B cell (primary cell): ENCODE data around the gene DSP. TPM values are rescaled to one million over a fixed set of nuclear protein-coding genes. Genes with fewer than 3 reads are reported as not detected.

Experiments used
- ATAC-seq: fragments of 200-7000 bp; cut with Tn5 transposase; one replicate; pipeline ENCODE4 v1.10.0; 2021; ENCODE audit warnings: low read depth, mild to moderate bottlenecking, moderate number of reproducible peaks, moderate library complexity
- CTCF ChIA-PET: fragments of 350-600 bp; sonication (Branson Sonifier 250); formaldehyde crosslinking; loops from one replicate; lab custom pipeline; 2021; ENCODE audit warnings: antibody characterized with exemption, inconsistent platforms; lab: Charles Lee
- POLR2A ChIA-PET: fragments of 350-600 bp; sonication (Branson Sonifier 250); formaldehyde crosslinking; loops from one replicate; lab custom pipeline; 2021; ENCODE audit warnings: antibody characterized with exemption; lab: Charles Lee
- DNase-seq: peaks from one replicate; pipeline ENCODE4 v3.0.0; 2013
- H2AFZ ChIP-seq: 2 replicates; pipeline ENCODE4 v1.6.1; 2012; ENCODE audit warnings: mild to moderate bottlenecking, low read depth, low read length; ENCODE audit not compliant: insufficient read depth, poor library complexity, severe bottlenecking
- H3K27ac ChIP-seq, 2 donors: 1 replicate in 1 of 2; 2 replicates in 1 of 2; pipeline ENCODE4 v1.5.1; 2012 to 2013; ENCODE audit warnings: low read length in 2 of 2, mild to moderate bottlenecking in 2 of 2, moderate library complexity in 1 of 2
- H3K27me3 ChIP-seq, 4 experiments: fragments of 200-600 bp in 1 of 4; sonication (generic) in 1 of 4; replicated peaks in 1 of 4; 1 replicate in 2 of 4; 2 replicates in 2 of 4; pipeline versions ENCODE4 v1.6.1 to v1.7.0; 2013 to 2016; ENCODE audit warnings: low read length in 3 of 4, mild to moderate bottlenecking in 2 of 4, mixed read lengths in 1 of 4, moderate library complexity in 1 of 4; ENCODE audit not compliant: insufficient read depth in 4 of 4, control insufficient read depth in 3 of 4; ENCODE audit errors: control extremely low read depth in 1 of 4
- H3K36me3 ChIP-seq, 2 experiments: replicated peaks in 1 of 2; 1 replicate in 1 of 2; 2 replicates in 1 of 2; pipeline versions ENCODE4 v1.6.1 to v1.7.1; 2013; ENCODE audit warnings: low read length in 1 of 2; ENCODE audit not compliant: insufficient read depth in 2 of 2, control insufficient read depth in 1 of 2; ENCODE audit errors: control extremely low read depth in 1 of 2, extremely low read depth in 1 of 2
- H3K4me1 ChIP-seq, 2 donors: fragments of 200-600 bp in 1 of 2; sonication (generic) in 1 of 2; 1 replicate in 1 of 2; 2 replicates in 1 of 2; pipeline versions ENCODE4 v1.5.1 to v1.6.1; 2013 to 2017; ENCODE audit warnings: low read length in 2 of 2; ENCODE audit not compliant: control insufficient read depth in 2 of 2, insufficient read depth in 2 of 2
- H3K4me2 ChIP-seq: replicated peaks from 2 replicates; pipeline ENCODE3; 2012; ENCODE audit warnings: mild to moderate bottlenecking, low read depth, low read length; ENCODE audit not compliant: poor library complexity, severe bottlenecking
- H3K4me3 ChIP-seq, 5 experiments: fragments of 200-600 bp in 1 of 5; sonication (generic) in 1 of 5; 1 replicate in 3 of 5; 2 replicates in 2 of 5; pipeline versions ENCODE4 v1.5.1 to v1.7.0; 2011 to 2016; ENCODE audit warnings: low read length in 4 of 5, mild to moderate bottlenecking in 4 of 5, low read depth in 2 of 5, control low read depth in 1 of 5, moderate library complexity in 1 of 5; ENCODE audit not compliant: insufficient read depth in 1 of 5; ENCODE audit errors: control extremely low read depth in 1 of 5, extremely low read depth in 1 of 5
- H3K79me2 ChIP-seq: fragments of 200-600 bp; sonication (generic); one replicate; pipeline ENCODE4 v1.6.0; 2016; ENCODE audit warnings: low read length; ENCODE audit not compliant: control insufficient read depth, insufficient read depth
- H3K9ac ChIP-seq: fragments of 200-600 bp; sonication (generic); 2 replicates; pipeline ENCODE4 v1.6.1; 2017; ENCODE audit warnings: mild to moderate bottlenecking, low read length, moderate library complexity
- H3K9me3 ChIP-seq, 3 donors: one replicate each; pipeline versions ENCODE4 v1.6.1 to v1.7.1; 2013; ENCODE audit warnings: low read length in 2 of 3; ENCODE audit not compliant: control insufficient read depth in 2 of 3, insufficient read depth in 1 of 3; ENCODE audit errors: control extremely low read depth in 1 of 3
- H4K20me1 ChIP-seq: 2 replicates; pipeline ENCODE4 v1.6.0; 2012; ENCODE audit warnings: mild to moderate bottlenecking, low read length; ENCODE audit not compliant: insufficient read depth, control insufficient read depth, poor library complexity, severe bottlenecking
- H3K27ac Mint-ChIP-seq: one replicate; pipeline ENCODE4 v1.8.0; 2021; ENCODE audit warnings: mixed read lengths
- H3K27me3 Mint-ChIP-seq: one replicate; pipeline ENCODE4 v1.8.0; 2021; ENCODE audit warnings: mixed read lengths
- H3K4me1 Mint-ChIP-seq: one replicate; pipeline ENCODE4 v1.8.0; 2021; ENCODE audit warnings: mixed read lengths
- H3K4me3 Mint-ChIP-seq: one replicate; pipeline ENCODE4 v1.8.0; 2021; ENCODE audit warnings: mixed read lengths
- H3K9me3 Mint-ChIP-seq: one replicate; pipeline ENCODE4 v1.8.0; 2022; ENCODE audit warnings: mixed read lengths; ENCODE audit not compliant: insufficient read depth
- EZH2 ChIP-seq: IDR thresholded peaks from 2 replicates; pipeline ENCODE4 v1.6.1; 2012; ENCODE audit warnings: borderline replicate concordance, low read depth, mild to moderate bottlenecking, moderate library complexity, low read length; ENCODE audit not compliant: insufficient read depth, poor library complexity, severe bottlenecking
- WGBS: methylation state at CpG from one replicate; pipeline ENCODE4 v1.1.5; 2013; ENCODE audit warnings: missing lambda C conversion rate; ENCODE audit not compliant: insufficient coverage; 5-methylcytosine and 5-hydroxymethylcytosine counted together
- intact Hi-C: fragments of 100-400 bp; cut with micrococcal nuclease; formaldehyde crosslinking; loops from one replicate; pipeline ENCODE4 v1.10.0; 2022
- polyA plus RNA-seq: library from polyadenylated mRNA; depleted of rRNA; stranded (reverse); fragments of >200 nt; gene quantifications from 2 replicates; pipeline ENCODE4 v1.2.3, GENCODE V29; 2012
- total RNA-seq, 2 donors: library from RNA; stranded (reverse); fragments of 120-200 nt in 1 of 2; gene quantifications; 1 replicate in 1 of 2; 2 replicates in 1 of 2; pipeline versions ENCODE4 v1.2.3 to v1.2.4, GENCODE V29; 2013 to 2022
- TF ChIP-seq, protein P1 (sequence below): fragments of 200-600 bp; IDR thresholded peaks from one replicate; pipeline ENCODE4 v1.8.0; 2022; ENCODE audit warnings: antibody characterized with exemption, mild to moderate bottlenecking

The DSP gene
- total and polyA plus RNA-seq, 2 donors (not counting 1 experiment from before 2014, with no cell fraction given): not detected

- Histone ChIP-seq H2AFZ (no peak overlapping the region), H3K4me2 (no peak overlapping the region), H3K4me1 (no peaks in the 10 kb centered on the region), H3K79me2 (no peaks in the 10 kb centered on the region), H3K36me3 (no peaks in the 10 kb centered on the region), H3K27ac (no peak overlapping the region), H3K27me3 (peaks cover 0 to 2% (median 0%) of the 10 kb centered on the region in 4 experiments), H4K20me1 (no peaks in the 10 kb centered on the region), H3K9me3 (peaks cover 0 to 3% (median 0%) of the 10 kb centered on the region in 3 donors), H3K4me3 (no peak overlapping the region), H3K9ac (no peak overlapping the region)
- CTCF ChIA-PET: no interaction called here
- H3K4me3 Mint-ChIP-seq: no peak overlapping the region
- no peak for DNase-seq
- H3K27me3 Mint-ChIP-seq: peaks cover 45% of the 10 kb centered on the region
- intact Hi-C loops: no loop called here
- no peaks in the 10 kb centered on the region for H3K4me1 Mint-ChIP-seq
- 92% methylated on average over 7 of the region's 11 CpGs for WGBS
- POLR2A ChIA-PET: no interaction called here
- ATAC-seq: no peak
- no peak for TF ChIP-seq EZH2
- TF ChIP-seq, protein P1, sequence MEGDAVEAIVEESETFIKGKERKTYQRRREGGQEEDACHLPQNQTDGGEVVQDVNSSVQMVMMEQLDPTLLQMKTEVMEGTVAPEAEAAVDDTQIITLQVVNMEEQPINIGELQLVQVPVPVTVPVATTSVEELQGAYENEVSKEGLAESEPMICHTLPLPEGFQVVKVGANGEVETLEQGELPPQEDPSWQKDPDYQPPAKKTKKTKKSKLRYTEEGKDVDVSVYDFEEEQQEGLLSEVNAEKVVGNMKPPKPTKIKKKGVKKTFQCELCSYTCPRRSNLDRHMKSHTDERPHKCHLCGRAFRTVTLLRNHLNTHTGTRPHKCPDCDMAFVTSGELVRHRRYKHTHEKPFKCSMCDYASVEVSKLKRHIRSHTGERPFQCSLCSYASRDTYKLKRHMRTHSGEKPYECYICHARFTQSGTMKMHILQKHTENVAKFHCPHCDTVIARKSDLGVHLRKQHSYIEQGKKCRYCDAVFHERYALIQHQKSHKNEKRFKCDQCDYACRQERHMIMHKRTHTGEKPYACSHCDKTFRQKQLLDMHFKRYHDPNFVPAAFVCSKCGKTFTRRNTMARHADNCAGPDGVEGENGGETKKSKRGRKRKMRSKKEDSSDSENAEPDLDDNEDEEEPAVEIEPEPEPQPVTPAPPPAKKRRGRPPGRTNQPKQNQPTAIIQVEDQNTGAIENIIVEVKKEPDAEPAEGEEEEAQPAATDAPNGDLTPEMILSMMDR: no peak
- no peak overlapping the region for H3K27ac Mint-ChIP-seq
- H3K9me3 Mint-ChIP-seq: no peaks in the 10 kb centered on the region
Measured at GRCh38 chr6:7555671-7556070, 14.2 kb downstream of the DSP start.

DNA sequence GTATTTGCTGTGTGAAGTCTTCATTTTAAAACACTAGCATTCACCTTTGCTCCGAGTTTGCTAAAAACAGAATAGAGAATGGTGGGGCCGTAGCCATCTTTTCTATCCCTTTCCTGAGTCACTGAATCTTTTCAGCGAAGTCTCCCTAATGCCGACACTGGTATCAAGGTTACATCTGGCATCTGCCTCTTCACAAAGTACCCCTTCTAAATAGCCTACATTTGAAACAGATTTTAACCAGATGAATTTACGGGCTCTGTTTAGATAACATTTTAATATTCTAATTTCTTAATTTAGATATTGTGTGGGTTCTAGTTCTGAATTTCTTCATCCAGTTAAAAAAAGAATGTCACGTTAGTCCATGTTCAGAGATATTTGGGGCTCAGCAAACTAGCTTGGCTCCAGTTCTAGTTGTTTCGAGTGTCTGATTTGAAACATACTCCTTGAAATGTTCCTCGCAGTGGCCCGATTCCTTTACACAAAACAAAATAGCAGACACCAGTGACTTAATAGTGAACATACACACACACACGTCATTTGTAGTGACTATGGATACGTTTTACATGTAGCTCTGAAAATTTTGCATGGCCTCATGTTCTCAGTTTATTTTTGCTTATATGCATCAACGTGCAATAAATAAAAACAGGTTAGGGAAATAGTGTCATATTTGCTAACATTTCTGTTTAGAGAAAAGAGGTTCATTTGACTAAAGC is 15.1 kb downstream of the DSP start:
- ChIA-PET CTCF (no interaction called here), POLR2A (no interaction called here)
- H3K27ac ChIP-seq: no peak overlapping the region
- H3K36me3 ChIP-seq: no peaks in the 10 kb centered on the region
- H3K9me3 Mint-ChIP-seq: no peaks in the 10 kb centered on the region
- H3K27me3 Mint-ChIP-seq: peaks cover 49% of the 10 kb centered on the region
- no peaks in the 10 kb centered on the region for H3K79me2 ChIP-seq
- no peak for DNase-seq
- H3K4me1 ChIP-seq: no peaks in the 10 kb centered on the region
- H4K20me1 ChIP-seq: no peaks in the 10 kb centered on the region
- H3K9ac ChIP-seq: no peak overlapping the region
- no peak overlapping the region for H3K4me3 Mint-ChIP-seq
- peaks cover 0 to 3% (median 0%) of the 10 kb centered on the region in 3 donors for H3K9me3 ChIP-seq
- no peak for TF ChIP-seq EZH2
- TF ChIP-seq, protein P1: no peak
- no peaks in the 10 kb centered on the region for H3K4me1 Mint-ChIP-seq
- 100% methylated on average over 1 of the region's 12 CpGs for WGBS
- H3K27me3 ChIP-seq: peaks cover 0 to 4% (median 1%) of the 10 kb centered on the region in 4 experiments
- H3K4me2 ChIP-seq: no peak overlapping the region
- H3K4me3 ChIP-seq: no peak overlapping the region
- ATAC-seq: no peak
- H2AFZ ChIP-seq: no peak overlapping the region
- intact Hi-C loops: no loop called here
- H3K27ac Mint-ChIP-seq: no peak overlapping the region
